HepG2 (cell line): ENCODE measurements around the gene MNX1. TPM values are rescaled to one million over a fixed set of nuclear protein-coding genes. Genes with fewer than 3 reads are reported as not detected.

Source experiments
- ATAC-seq: fragments of 200-7000 bp; cut with Tn5 transposase; 3 replicates; pipeline ENCODE4 v1.9.1; 2020; ENCODE audit warnings: mild to moderate bottlenecking, moderate library complexity
- BruUV-seq: library from RNA; stranded (reverse); fragments of 400-500 nt; replicated peaks from 2 replicates; lab custom pipeline; 2021; lab: Mats Ljungman, UMichigan
- CTCF ChIA-PET: fragments of 300-600 bp; formaldehyde crosslinking; extraction: SDS; loops from one replicate; lab custom pipeline; 2021; ENCODE audit warnings: low total read pairs, inconsistent platforms, low intra/inter-chr PET ratio; lab: Yijun Ruan, JAX
- POLR2A ChIA-PET: fragments of 350-600 bp; sonication (Branson Sonifier 250); formaldehyde crosslinking; loops from one replicate; lab custom pipeline; 2020; ENCODE audit warnings: antibody characterized with exemption, inconsistent platforms; lab: Yijun Ruan, JAX
- DNase-seq: peaks from one replicate; pipeline ENCODE4 v3.0.0-alpha.2; 2015; ENCODE audit warnings: low spot score
- FAIRE-seq: peaks from 3 replicates; lab custom pipeline; 2011; peaks lifted over from hg19 to GRCh38; lab: Jason Lieb, UNC
- H2AFZ ChIP-seq: one replicate; pipeline ENCODE4 v1.6.1; 2011; ENCODE audit warnings: low read length, inconsistent platforms
- H3K27ac ChIP-seq: fragments of 300-600 bp; 3 replicates; pipeline ENCODE4 v1.8.0; 2011; ENCODE audit warnings: mixed run types, mild to moderate bottlenecking, mixed read lengths, low read length, inconsistent platforms; ENCODE audit not compliant: insufficient read depth; ENCODE audit errors: extremely low read length
- H3K27me3 ChIP-seq, 2 experiments: fragments of 200-600 bp in 1 of 2; 2 replicates in 1 of 2; 3 replicates in 1 of 2; pipeline versions ENCODE4 v1.6.0 to v1.8.0; 2011; ENCODE audit warnings: low read length in 2 of 2, mild to moderate bottlenecking in 2 of 2, moderate library complexity in 2 of 2, inconsistent platforms in 1 of 2; ENCODE audit not compliant: insufficient read depth in 2 of 2, control insufficient read depth in 1 of 2
- H3K36me3 ChIP-seq, 2 experiments: fragments of 200-600 bp in 1 of 2; replicated peaks in 1 of 2; 2 replicates in 1 of 2; 3 replicates in 1 of 2; pipeline versions ENCODE4 v1.5.1 to v1.8.0; 2011; ENCODE audit warnings: low read length in 2 of 2, inconsistent platforms in 1 of 2; ENCODE audit not compliant: insufficient read depth in 2 of 2, control insufficient read depth in 1 of 2
- H3K4me1 ChIP-seq: 2 replicates; pipeline ENCODE4 v1.5.1; 2012; ENCODE audit warnings: low read length, inconsistent platforms; ENCODE audit not compliant: insufficient read depth
- H3K4me2 ChIP-seq: 2 replicates; pipeline ENCODE4 v1.6.0; 2011; ENCODE audit warnings: low read depth, low read length, inconsistent platforms
- H3K4me3 ChIP-seq, 3 experiments: fragments of 200-600 bp in 1 of 3; sonication (generic), shearing (Covaris generic) in 1 of 3; replicated peaks in 1 of 3; 2 replicates each; pipeline ENCODE4 v1.5.1; 2011 to 2016; ENCODE audit warnings: low read length in 3 of 3, inconsistent platforms in 2 of 3, low read depth in 2 of 3, mild to moderate bottlenecking in 2 of 3, control low read depth in 1 of 3, mixed read lengths in 1 of 3; ENCODE audit not compliant: insufficient read depth in 1 of 3
- H3K79me2 ChIP-seq: one replicate; pipeline ENCODE4 v1.6.1; 2011; ENCODE audit warnings: low read length, inconsistent platforms; ENCODE audit not compliant: insufficient read depth
- H3K9ac ChIP-seq: 2 replicates; pipeline ENCODE4 v1.6.0; 2011; ENCODE audit warnings: mild to moderate bottlenecking, low read depth, low read length, inconsistent platforms; ENCODE audit not compliant: insufficient read depth
- H3K9me3 ChIP-seq: 2 replicates; pipeline ENCODE4 v1.5.1; 2012; ENCODE audit warnings: mild to moderate bottlenecking, low read length
- H4K20me1 ChIP-seq: 2 replicates; pipeline ENCODE4 v1.6.0; 2011; ENCODE audit warnings: inconsistent platforms, mild to moderate bottlenecking, low read length, moderate library complexity; ENCODE audit not compliant: insufficient read depth
- FOXM1 ChIP-seq: sonication (generic); formaldehyde crosslinking; IDR thresholded peaks from 2 replicates; pipeline ENCODE4 v1.5.0; 2020; ENCODE audit warnings: missing genetic modification reagents
- HOXA7 ChIP-seq: sonication (generic); formaldehyde crosslinking; IDR thresholded peaks from 2 replicates; pipeline ENCODE4 v1.8.1; 2022; ENCODE audit warnings: mild to moderate bottlenecking, missing genetic modification reagents, moderate library complexity
- KLF15 ChIP-seq: sonication (generic); formaldehyde crosslinking; IDR thresholded peaks from 2 replicates; pipeline ENCODE4 v1.8.1; 2023; ENCODE audit warnings: borderline replicate concordance, mild to moderate bottlenecking, inconsistent platforms, missing genetic modification reagents, mixed read lengths
- MAF1 ChIP-seq: sonication (generic); formaldehyde crosslinking; IDR thresholded peaks from 2 replicates; pipeline ENCODE4 v1.5.0; 2020; ENCODE audit warnings: missing genetic modification reagents, borderline replicate concordance
- POLR2AphosphoS2 ChIP-seq: IDR thresholded peaks from 2 replicates; pipeline ENCODE4 v1.6.1; 2011; ENCODE audit warnings: low read depth, low read length, improper control_type of control experiment
- ZNF616 ChIP-seq: sonication (generic); formaldehyde crosslinking; IDR thresholded peaks from 2 replicates; pipeline ENCODE4 v1.5.0; 2020; ENCODE audit warnings: low read depth, mild to moderate bottlenecking, missing genetic modification reagents
- ZNF737 ChIP-seq: sonication (generic); formaldehyde crosslinking; IDR thresholded peaks from 2 replicates; pipeline ENCODE4 v1.5.0; 2020; ENCODE audit warnings: missing genetic modification reagents, mild to moderate bottlenecking, borderline replicate concordance
- ZNF841 ChIP-seq: sonication (generic); formaldehyde crosslinking; IDR thresholded peaks from 2 replicates; pipeline ENCODE4 v1.8.1; 2023; ENCODE audit warnings: missing genetic modification reagents, borderline replicate concordance
- WGBS: methylation state at CpG from one replicate; pipeline ENCODE4 v1.1.6; 2017; ENCODE audit warnings: low lambda C conversion rate; 5-methylcytosine and 5-hydroxymethylcytosine counted together
- in situ Hi-C: cut with HindIII; loops from 2 replicates; pipeline ENCODE4 v1.10.0; 2017; ENCODE audit warnings: low pct_unique_long_range_greater_than_20kb; ENCODE audit not compliant: extremely low pct_ligation_motif_present
- intact Hi-C: fragments of 100-400 bp; cut with micrococcal nuclease; formaldehyde crosslinking; loops from one replicate; pipeline ENCODE4 v1.10.0; 2022; ENCODE audit not compliant: unreplicated experiment
- polyA plus RNA-seq, 8 experiments: library from polyadenylated mRNA; depleted of rRNA in 3 of 8; stranded (reverse) in 7 of 8; unstranded in 1 of 8; fragments of >200 nt; fragmentation: Illumina TruSeq in 4 of 8; extraction: Trizol in 4 of 8; gene quantifications; 2 replicates each; pipeline versions ENCODE4 v1.2.1 to v1.2.3, GENCODE V29; 2011 to 2016; ENCODE audit warnings: low read depth in 4 of 8, missing spikeins in 1 of 8, mixed read lengths in 1 of 8; ENCODE audit not compliant: insufficient read depth in 1 of 8
- total RNA-seq, 5 experiments: library from RNA; depleted of rRNA; stranded (reverse); fragments of >200 nt; fragmentation: Illumina TruSeq; extraction: Trizol; gene quantifications; 2 replicates each; pipeline ENCODE4 v1.2.3, GENCODE V29; 2016; ENCODE audit warnings: low read depth in 1 of 5
- TF ChIP-seq, protein P1 (sequence below): sonication (generic); formaldehyde crosslinking; IDR thresholded peaks from 2 replicates; pipeline ENCODE4 v1.4.0; 2020; ENCODE audit warnings: missing genetic modification reagents

Gene MNX1
- total and polyA plus RNA-seq, 2 of the 13 experiments (the other 11 are each of a cell fraction or from before 2014, with no cell fraction given), result 0.94 to 6.1 TPM

DNA sequence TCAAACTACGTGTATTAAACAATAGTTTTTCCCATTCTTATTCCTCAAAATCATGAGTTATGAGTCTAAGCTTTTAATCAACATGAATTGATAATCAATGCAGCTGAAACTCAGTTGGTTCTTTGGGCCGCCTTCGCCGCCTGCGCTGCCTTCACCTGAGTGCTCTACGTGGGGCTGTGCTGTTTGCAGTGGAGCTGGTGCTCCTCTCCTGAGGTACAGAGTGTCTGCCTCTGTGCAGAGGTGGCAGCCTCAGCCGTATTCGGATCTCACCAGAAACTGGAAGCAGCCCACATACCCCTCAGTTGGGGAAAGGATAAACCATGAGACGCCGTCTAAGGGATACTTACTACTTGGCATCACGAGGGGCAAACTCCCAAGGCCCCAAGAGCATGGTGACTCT is 45.5 kb downstream of the MNX1 start:
- FAIRE-seq, result no peak
- WGBS, result 97% methylated on average over 11 of the region's 11 CpGs
- H2AFZ ChIP-seq, result no peak overlapping the region
- intact Hi-C loops, result no loop called here
- BruUV-seq, result no TSS peak
- DNase-seq, result no peak
- no peaks in the 10 kb centered on the region for H3K4me1 ChIP-seq
- H4K20me1 ChIP-seq, result no peaks in the 10 kb centered on the region
- H3K79me2 ChIP-seq, result no peaks in the 10 kb centered on the region
- H3K9me3 ChIP-seq, result no peaks in the 10 kb centered on the region
- no peak overlapping the region for H3K4me3 ChIP-seq
- no peaks in the 10 kb centered on the region for H3K27me3 ChIP-seq
- TF ChIP-seq ZNF737 (CRISPR knock-in tag) (no peak), ZNF841 (no peak), ZNF616 (CRISPR knock-in tag) (no peak), FOXM1 (CRISPR knock-in tag) (no peak)
- TF ChIP-seq, protein P1, sequence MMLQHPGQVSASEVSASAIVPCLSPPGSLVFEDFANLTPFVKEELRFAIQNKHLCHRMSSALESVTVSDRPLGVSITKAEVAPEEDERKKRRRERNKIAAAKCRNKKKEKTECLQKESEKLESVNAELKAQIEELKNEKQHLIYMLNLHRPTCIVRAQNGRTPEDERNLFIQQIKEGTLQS (CRISPR knock-in tag), result no peak
- TF ChIP-seq, all 625 proteins: peak for 0
- Histone ChIP-seq H3K9ac (no peak overlapping the region), H3K27ac (no peak overlapping the region), H3K36me3 (peaks cover 39 to 89% of the 10 kb centered on the region in 2 experiments), H3K4me2 (no peak overlapping the region)
- POLR2A ChIA-PET, result no interaction called here
- in situ Hi-C loops, result loop anchor here (25.0 kb wide), 1 partner anchor 297 kb away; no protein-coding TSS in a partner anchor
- CTCF ChIA-PET, result no interaction called here
- no peak for ATAC-seq

- WGBS, result 96% methylated on average over 12 of the region's 12 CpGs
- H3K36me3 ChIP-seq, result peaks cover 41 to 90% of the 10 kb centered on the region in 2 experiments
- H3K4me3 ChIP-seq, result no peak overlapping the region
These were observed 47.0 kb downstream of the MNX1 start for GRCh38 chr7:156963472-156963871.

More at GRCh38 chr7:156963472-156963871, 47.0 kb downstream of the MNX1 start:
- TF ChIP-seq MAF1 (no peak), HOXA7 (CRISPR knock-in tag) (no peak), KLF15 (no peak), POLR2AphosphoS2 (no peak)
- Histone ChIP-seq H3K79me2 (no peaks in the 10 kb centered on the region), H3K27me3 (no peaks in the 10 kb centered on the region), H3K9me3 (no peaks in the 10 kb centered on the region), H3K27ac (no peak overlapping the region), H3K9ac (no peak overlapping the region), H3K4me2 (no peak overlapping the region), H4K20me1 (no peaks in the 10 kb centered on the region), H3K4me1 (no peaks in the 10 kb centered on the region), H2AFZ (no peak overlapping the region)
- FAIRE-seq, result no peak
- in situ Hi-C loops, result loop anchor here (25.0 kb wide), 1 partner anchor 299 kb away; no protein-coding TSS in a partner anchor
- BruUV-seq, result no TSS peak
- DNase-seq, result no peak
- intact Hi-C loops, result no loop called here
- ATAC-seq, result no peak
- ChIA-PET POLR2A (no interaction called here), CTCF (no interaction called here)
